ENCODE data around the gene DEGS1.
A peak's percentile ranks its signal among the peaks of the same experiment; 100 is the strongest.
"Not testable (repeated sequence)": the region's sequence is repeated elsewhere in the genome, so short reads cannot be mapped to it uniquely, and the experiment has no call there.

Gene DEGS1

DNA sequence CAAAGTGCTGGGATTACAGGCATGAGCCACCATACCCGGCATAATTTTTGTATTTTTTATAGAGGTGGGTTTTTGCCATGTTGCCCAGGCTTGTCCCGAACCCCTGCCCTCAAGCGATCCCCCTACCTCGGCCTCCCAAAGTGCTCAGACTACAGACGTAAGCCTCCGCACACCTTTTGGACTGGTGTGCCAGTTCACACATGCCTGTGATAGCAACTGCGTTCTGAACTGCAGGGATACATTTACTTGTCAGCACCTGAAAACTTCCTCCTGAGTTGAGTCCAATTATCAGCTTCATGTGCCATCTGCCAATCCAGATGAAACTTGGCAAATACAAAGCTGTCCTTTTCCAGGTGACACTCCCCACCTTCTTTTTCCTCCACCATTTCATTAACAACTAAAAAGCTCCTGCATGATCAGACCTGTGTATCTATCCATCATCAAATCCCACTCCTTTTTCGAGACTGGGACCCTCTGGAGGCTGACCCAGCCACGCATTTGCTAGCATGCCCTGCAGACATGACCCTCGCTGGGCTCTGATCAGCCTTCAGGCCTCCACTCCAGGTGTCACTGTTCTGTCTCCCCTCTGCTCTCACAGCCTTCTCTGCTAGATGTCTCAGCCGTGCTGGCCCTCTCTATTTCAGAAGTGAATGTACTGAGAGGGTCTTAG lies 2.1 kb upstream of the DEGS1 start:
- no peak for DNase-seq (ENCODE audit: low read depth in 2 of 2)

GRCh38 chr1:224181453-224181810 lies 1.6 kb upstream of the DEGS1 start:
- DNase-seq (ENCODE audit: low read depth in 2 of 2): no peak

DNA sequence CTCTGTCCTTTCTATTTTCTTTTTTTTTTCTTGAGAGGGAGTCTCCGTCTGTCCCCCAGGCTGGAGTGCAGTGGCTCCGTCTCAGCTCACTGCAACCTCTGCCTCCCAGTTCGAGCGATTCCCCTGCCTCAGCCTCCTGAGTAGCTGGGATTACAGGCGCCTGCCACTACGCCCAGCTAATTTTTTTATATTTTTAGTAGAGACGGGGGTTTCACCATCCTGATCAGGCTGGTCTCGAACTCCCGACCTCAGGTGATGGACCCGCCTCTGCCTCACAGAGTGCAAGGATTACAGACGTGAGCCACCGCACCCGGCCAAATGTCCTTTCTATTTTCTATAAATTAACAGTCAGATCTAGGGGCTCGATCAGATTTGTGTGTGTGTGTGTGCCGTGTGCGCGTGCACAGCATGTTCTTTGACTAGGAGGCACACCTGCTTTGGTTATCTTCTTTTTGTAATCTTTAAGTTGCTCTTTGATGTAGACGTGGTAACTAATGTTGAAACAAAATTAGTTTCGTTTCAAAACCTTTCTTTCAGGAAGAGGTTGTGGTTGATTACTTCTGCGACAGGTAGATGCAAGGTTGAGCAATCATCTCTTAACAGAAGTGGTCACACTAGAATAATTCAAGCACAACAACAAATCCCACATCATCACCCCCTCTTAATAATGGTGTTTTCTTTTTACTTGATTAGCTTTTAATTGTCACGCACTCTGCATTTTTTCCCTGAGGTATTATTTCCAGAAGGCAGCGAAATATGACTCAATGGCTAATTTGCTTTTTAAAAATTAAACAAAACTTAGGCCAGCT lies 779 bp upstream of the DEGS1 start:
- DNase-seq (ENCODE audit: low read depth in 2 of 2): no peak

DNA sequence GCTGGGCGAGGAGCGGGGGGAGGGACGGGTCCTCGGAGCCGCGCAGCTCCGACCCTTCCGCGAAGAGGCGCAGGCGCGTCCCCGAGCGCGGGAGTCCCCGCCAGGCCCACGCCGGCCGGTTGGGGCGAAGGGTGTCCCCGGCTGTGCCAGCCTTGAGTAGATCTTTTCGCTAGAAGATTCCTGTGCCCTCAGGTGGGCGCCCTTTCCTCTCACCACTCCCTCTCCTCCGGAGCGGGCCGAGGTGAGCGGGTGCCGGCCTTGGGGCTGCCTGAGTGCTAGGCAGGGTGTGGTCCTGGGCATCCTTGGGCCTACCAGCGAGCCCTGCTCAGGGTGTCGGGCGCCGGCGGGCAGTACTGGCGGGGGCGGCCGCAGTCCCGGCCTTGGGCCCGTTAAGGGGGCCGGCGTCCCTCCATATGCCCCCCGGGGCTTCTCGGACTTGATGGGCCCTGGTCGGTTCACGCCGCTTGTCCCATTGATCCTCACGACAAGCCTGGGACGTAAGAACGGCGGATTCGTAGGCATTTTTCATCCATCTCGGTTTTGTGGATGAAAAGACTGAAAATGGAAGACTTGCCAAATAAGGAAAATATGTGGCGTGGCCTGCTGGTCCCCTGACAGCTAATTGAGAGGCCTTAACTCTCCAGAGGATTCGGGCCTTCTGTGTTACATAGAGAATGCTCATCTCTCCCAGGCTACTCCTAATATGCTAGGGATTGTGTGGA lies 712 bp downstream of the DEGS1 start:
- DNase-seq (ENCODE audit: low read depth in 2 of 2): peak in 1 of 2 experiments; percentile 37

GRCh38 chr1:224185208-224185607 lies 2.2 kb downstream of the DEGS1 start:
- DNase-seq (ENCODE audit: low read depth in 2 of 2): no peak

DNA sequence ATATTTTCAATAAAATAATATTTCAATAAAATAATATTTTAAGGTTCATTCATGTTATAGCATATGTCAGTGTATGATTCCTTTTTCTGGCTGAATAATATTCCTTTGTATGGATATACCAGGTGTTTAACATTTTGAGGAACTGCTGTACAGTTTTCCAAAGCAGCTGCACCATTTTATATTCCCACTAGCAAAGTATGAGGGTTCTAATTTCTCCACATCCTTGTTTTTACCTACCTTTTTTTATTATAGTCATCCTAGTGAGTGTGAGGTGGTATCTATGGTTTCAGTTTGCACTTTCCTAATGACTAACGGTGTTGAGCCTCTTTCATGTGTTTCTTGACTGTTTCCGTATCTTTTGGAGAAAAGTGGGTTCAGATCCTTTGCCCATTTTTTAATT lies 5.2 kb downstream of the DEGS1 start:
- DNase-seq (ENCODE audit: low read depth in 2 of 2): no peak

- DNase-seq (ENCODE audit: low read depth in 2 of 2): no peak
Observed at GRCh38 chr1:224189561-224189960, 6.5 kb downstream of the DEGS1 start.

- no peak for DNase-seq (ENCODE audit: low read depth in 2 of 2)
Observed at GRCh38 chr1:224192082-224192788, 9.2 kb downstream of the DEGS1 start.

DNA sequence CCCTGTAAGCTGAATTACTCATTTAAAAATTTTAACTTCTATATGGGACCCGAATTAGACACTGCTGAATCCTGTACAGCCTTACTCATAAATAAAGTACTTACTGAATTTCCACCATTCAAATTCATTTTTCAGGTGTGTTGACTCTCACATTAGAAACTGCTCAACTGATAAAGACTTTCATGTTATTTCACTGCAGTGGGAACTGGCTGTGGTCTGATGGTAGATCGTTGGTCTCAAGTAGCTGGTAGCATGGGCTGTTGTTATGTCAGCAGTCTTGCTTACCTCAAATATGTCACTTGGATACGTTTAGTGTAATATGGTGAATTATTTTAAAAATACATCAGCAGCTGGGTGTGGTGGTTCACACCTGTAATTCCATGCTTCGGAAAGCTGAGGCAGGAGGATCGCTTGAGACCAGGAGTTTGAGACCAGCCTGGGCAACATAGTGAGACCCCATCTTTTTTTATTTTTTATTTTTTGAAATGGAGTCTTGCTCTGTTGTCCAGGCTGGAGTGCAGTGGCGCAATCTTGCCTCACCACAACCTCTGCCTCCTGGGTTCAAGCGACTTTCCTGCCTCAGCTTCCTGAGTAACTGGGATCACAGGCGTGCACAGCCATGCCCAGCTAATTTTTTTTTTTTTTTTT lies 10.4 kb downstream of the DEGS1 start:
- DNase-seq (ENCODE audit: low read depth in 2 of 2): no peak

DNA sequence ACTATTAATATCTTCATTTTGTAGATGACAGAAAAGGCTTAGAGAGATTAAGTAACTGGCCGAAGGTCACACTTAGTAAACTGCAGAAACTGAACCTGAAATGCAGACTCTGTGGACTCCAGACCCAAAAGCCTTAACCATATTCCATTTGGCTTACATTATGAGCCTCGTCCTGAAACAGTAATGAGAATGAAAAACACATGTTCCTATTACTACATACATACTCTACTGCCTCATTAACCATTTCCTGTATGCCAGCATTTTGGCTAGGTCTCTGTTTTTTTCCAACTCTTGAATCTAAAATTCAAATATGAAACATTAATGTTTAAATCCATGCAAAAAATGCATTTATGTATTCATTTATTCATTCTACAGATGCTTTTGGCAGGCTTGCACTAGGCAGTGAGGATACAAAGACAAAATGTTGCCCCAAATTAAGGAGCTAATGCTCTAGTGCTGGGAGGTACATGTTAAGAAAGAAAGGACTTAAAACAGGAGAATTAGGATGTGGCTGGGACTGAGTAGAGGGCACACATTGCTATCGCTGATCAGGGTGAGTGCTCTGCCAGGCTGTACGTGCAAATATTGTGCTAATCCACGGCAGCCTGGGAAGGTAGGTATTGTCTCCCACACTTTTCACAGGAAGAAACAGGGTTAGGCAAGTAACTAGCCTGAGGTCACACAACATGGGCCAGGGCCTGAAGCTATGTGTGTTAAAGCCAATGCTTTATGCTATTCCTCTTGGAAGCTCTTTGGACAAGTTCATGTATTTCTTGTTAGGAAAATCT lies 14.0 kb downstream of the DEGS1 start:
- DNase-seq (ENCODE audit: low read depth in 2 of 2): no peak

GRCh38 chr1:224198572-224198971 lies 15.5 kb downstream of the DEGS1 start:
- DNase-seq (ENCODE audit: low read depth in 2 of 2): no peak

DNA sequence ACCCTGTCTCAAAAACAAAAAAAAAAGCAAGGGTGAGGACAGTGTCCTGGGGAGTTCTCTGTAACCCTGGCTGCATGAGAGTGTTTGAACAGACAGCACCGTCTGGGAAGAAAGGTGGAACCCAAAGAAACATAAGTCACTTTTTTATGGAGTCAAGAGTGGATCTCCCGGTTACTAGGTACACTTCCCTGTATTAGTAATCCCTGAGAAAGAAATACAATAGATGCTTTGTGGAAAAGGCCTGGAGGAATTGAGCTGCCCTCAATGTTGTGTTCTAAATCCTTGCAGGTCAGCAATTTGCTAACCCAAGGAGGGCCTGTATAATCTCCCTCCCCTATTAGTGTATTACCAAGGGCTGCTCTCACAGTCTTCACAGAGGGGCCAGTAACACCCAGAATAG lies 16.6 kb downstream of the DEGS1 start:
- DNase-seq (ENCODE audit: low read depth in 2 of 2): no peak

DNA sequence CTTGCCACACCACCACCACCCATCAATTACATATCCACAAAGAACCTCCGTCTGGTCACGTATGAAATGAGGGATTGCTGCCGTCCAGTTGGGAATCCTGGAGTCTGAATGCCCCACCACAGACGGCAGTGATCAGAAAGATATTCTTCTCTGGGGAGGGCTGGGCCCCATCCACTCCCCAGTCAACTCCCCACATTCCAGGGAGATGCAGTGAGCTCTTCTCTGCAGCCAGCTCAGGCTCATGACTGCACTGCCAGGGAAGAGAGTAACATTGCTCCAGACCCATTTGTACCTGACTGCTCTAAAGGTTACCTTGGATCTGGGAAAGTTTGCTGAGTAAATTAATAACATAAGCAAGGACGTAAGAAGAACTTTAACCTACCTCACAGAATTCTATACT lies 18.3 kb downstream of the DEGS1 start:
- no peak for DNase-seq (ENCODE audit: low read depth in 2 of 2)

- no peak for DNase-seq (ENCODE audit: low read depth in 2 of 2)
Observed at GRCh38 chr1:224201853-224202252, 18.8 kb downstream of the DEGS1 start.

DNA sequence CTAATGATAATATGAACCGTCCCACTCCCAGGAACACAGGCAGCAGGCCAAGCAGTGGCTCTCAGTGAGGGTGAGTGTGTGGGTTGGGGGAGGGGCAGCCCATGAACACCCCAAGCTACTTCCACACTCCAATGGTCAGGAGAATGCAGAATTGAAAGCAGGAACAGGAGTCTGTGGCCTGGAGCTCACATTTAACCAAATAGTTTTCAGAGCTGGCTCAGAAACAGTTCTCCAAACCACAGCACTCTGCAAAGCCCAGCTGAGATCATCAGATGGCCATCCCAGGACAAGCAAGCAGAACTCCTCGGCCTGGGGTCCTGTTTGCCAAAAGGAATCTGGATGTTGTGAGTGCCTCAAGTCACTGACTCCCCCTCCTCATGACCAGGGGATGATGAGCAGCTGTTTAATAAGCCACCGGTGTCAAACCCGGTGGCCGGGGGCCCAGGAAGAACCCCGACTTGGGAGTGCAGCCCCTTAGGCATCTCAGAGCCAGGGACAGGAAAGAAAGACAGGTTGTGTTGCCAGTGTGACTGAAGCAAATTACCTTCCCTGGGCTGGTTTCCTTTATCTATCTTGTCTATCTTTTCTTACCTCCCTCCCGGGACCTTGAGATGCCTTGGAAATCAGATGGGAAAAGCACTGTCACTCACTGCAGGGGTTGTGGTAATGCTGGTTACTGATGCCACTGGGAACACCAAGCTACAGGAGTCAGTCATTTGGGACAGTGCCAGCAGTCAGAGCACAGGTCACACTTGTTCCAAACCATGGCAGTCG lies 20.4 kb downstream of the DEGS1 start:
- peak; percentile 55 to 68 for DNase-seq (ENCODE audit: low read depth in 2 of 2)

GRCh38 chr1:224205438-224205840 lies 22.4 kb downstream of the DEGS1 start:
- peak; percentile 55 to 60 for DNase-seq (ENCODE audit: low read depth in 2 of 2)

GRCh38 chr1:224205931-224206538 lies 23.0 kb downstream of the DEGS1 start:
- not testable (repeated sequence) for DNase-seq (ENCODE audit: low read depth in 2 of 2)

DNA sequence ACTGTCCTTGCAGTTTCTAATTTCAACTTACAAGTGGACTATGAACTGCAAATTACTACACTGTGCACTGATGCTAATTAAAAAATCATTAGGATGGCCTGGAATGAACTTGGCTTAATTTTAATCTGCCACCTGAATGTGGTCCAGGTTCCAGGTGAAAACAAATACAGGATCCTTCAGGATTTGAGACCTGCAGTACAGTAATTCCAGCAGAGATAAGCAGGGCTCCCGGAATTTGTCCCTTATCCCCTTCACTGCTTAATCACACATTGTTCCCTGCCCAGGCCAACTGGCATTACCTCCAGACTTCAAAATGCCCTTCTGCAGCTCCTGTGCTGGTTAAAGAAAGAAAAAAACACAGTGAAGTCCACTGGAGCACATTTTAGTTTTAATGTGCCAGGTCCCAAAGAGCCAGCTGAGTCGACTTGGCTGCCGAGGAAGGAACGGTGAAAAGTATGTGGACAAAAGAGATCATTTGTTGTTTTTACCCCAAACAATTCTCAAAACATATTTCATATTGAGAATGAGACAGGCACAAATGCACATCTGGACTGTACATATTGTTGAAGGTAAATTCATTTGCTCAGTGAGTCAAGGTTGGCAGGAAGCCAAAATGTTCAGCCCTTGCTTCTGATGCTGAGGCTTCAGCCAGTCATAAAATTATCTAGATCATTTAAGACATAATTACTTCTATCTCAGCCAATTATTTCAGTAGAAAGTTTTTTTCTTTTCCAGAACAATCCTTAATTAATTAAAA lies 28.3 kb downstream of the DEGS1 start:
- peak; percentile 42 to 45 for DNase-seq (ENCODE audit: low read depth in 2 of 2)

DNA sequence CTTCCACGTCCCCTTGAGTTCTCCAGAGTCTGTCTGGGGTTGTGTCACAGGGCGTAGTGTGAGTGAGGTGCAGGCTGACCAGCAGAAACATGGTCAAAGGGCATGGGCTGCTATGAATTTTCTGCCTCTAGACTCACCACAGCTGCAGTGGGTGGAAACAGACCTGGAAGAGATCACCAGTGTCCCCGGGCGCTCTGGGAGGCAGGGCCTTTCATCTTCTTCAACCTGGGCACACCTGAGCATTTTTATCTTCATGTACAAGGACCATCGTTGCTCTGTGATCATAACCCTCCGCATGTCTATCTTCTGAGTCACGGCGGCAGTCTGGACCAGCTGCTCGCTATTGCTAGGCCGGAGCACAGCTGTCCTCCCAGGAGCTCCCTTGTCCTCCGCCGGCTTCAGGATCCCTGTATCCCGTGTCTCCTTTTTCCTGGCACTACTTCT lies 29.6 kb downstream of the DEGS1 start:
- DNase-seq (ENCODE audit: low read depth in 2 of 2): no peak
